CD4-positive, alpha-beta T cell treated with Interleukin-15 for 1 hour (primary cell): ENCODE results near the gene CELSR1.

Source experiments
- DNase-seq: peaks from one replicate; pipeline ENCODE4 v3.0.0-alpha.2; 2020

The CELSR1 gene

GRCh38 chr22:46575911-46576555 is 38.6 kb upstream of the CELSR1 start:
- no peak for DNase-seq

DNA sequence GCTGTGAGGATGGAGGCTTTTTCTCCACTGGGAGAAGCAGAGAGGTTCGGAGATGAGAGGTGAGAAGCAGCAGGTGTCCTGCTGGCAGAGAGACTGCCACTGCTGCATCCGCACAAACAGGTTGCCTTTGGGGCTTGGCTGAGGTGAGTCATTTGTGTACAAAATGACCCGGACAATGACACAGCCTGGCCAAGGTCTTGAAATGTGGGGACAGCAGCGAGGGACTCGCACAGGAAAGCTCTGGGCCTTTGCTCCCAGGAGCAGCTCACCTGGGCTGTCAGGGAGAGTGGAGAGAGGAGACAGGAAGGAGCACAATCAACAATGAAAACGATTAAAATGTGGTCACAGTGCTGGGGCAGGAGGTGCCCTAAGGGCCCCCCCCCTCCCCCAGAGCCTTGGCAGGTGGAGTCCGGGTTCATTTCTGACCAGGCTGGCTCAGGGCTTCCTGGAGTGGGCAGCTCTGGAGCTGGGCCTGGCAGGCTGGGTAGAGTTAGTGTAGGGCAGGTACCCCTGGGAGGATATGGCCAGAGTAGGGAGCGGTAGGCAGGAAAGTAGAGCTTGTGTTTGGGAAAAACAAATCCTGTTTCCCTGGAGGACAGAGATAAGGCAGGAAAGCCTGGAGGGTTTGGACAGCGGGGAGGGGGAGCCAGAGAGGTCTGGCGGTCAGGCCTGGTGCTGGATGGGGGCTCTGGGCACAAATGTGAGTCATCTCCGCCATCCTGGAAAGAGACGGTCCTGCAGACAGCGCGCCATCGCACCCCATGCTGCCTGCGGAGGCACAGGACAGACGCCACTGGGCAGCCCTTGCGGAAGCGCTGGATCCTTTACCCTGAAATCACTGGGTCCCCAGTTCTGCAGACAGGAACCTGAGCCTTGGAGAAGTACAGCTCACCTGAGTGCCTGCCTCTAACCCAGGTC is 37.8 kb upstream of the CELSR1 start:
- no peak for DNase-seq

DNA sequence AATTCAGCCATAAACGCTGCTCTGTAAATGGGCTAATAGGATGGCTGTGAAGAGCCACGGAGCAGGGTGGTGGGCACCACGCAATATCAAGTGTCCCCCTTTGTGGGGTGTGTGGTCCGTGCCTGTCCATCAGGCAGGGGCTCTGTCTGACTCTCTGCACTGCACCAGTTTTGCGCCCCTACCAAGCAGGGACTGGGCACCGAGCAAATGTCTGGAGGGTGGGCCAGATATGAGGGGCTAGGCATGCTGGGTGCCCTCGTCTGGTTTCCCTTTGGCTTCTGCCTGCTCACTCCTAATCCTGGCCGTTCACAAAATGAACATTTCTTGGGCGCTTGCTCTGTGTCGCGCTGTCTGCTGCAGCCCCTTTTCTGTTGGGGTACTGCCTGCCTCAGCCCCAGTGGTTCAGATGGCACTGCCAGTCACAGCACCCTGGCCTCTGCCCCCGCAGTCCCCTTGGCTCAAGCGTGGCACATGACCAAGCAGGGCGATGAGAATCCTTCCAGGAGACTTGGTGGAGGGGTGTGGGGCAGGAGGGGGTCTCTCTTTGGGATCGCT is 37.1 kb upstream of the CELSR1 start:
- DNase-seq = no peak

DNA sequence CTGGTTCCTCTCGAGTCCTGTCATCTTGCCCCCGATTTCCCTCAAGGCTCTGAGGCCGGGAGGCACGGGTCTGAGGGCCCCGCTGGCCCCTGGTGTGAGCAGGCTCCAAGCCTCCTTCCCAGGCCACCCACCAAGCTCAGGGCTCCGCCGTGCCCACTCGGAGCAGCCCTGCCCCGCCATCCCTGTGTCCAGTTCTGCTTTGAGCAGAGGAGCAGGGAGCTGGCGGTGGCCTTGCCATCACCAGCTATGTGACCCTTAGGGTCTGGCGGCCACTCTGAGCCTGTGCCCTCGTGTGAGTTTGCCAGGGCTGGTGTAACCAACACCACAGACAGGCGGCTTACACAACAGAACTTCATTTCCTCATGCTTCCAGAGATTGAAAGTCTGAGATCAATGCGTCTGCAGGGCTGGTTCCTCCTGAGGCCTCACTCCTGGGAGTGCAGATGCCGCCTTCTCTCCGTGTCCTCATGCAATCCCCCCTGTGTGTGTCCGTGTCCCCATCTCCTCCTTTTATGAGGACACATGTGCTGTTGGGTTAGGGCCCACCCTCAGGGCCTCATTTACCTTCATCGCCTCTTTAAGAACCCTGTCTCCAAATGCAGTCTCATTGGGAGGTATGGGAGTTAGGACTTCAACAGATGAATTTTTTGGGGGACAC is 36.5 kb upstream of the CELSR1 start:
- no peak for DNase-seq

DNA sequence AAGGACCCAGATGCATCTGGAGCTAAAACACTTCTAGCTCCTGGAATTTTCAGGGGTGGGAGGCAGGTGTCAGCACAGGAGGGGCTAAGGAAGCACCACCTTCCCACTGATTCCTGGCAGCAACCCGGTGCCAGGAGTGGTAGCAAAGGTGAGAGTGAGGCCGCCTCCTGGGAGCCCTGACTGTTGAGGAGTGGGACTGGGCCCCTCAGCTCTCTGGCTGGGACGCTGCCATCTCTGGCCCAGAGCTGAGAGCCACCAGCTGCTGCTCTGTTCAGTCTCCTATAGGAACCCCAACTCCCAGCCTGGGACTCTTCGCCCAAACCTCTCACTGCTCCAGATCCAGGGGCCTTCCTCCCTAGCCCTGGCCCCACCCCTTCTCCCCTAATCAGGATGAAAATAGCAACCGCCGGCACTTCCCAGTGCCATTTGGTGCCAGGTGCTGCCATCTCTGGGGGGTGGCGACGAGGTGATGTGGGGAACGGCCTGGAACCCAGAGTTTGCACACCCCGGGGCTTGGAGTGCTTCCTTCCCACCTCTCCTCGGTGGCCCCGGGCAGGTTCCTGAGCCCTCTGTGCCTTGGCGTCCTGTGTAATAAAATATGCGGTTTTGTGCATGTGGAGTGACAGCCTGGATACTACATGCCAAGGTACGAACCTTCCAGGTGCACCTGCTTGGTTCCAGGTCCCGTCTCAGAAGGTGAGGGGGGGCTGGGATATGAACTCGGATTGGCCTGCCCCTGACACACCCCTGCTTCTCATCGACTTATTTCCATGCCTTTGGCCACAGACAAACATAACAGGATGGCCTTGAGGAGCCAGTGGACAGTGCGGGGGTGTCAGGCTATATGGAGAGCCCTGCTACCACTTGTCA is 35.7 kb upstream of the CELSR1 start:
- DNase-seq = no peak

GRCh38 chr22:46571642-46572250 is 34.3 kb upstream of the CELSR1 start:
- no peak for DNase-seq

DNA sequence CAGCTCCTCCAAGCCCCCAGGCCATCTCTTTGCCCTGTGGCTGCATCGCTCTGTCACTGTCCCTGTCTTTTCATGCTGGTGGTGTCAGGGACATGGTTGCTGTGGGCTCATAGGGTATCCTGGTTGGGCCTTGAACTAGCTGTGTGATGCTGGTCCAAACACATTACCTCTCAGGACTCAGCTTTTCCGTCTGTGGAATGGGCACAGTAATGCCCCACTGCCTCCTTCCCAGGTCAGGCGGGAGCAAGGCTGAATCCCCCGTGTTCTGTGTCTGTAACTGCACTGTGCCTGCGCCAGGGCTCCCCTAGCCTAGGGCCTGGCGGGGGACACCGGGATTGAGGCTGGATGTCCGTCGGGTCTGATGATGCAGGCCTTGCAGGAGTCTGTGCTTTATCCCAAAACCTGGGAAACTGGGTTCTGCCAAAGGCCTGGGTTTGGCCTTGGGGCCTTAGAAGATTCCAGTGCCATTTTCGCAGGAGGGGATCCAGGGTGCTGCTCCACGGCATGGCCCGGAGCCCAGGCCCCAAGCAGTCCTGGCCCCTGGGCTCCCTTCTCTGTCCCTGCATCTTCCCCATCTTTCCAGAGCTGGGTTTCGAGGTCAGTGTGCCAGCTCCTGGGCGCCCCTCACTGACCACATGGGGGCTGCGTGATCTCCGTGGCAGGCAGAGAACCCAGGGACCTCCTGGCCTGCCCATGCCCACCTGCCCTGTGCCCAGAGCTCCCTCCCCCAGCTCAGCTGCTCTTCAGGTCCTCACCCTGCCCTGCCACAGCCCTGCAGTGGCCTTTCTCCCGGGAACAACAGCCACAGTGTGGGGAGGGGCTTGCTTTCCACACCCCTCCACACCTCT is 32.7 kb upstream of the CELSR1 start:
- DNase-seq = no peak

- no peak for DNase-seq
Observed at GRCh38 chr22:46569055-46569847, 31.8 kb upstream of the CELSR1 start.

GRCh38 chr22:46568102-46568809 is 30.8 kb upstream of the CELSR1 start:
- DNase-seq = no peak

DNA sequence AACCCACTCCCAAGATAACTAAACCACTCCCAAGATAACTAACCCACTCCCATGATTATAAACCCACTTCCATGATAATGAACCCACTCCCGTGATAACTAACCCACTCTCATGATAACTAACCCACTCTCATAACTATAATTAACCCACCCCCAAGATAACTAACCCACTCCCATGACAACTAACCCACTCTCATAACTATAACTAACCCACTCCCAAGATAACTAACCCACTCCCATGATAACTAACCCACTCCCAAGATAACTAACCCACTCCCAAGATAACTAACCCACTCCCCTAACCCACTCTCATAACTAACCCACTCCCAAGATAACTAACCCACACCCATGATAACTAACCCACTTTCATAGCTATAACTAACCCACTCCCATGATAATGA is 30.1 kb upstream of the CELSR1 start:
- no peak for DNase-seq

DNA sequence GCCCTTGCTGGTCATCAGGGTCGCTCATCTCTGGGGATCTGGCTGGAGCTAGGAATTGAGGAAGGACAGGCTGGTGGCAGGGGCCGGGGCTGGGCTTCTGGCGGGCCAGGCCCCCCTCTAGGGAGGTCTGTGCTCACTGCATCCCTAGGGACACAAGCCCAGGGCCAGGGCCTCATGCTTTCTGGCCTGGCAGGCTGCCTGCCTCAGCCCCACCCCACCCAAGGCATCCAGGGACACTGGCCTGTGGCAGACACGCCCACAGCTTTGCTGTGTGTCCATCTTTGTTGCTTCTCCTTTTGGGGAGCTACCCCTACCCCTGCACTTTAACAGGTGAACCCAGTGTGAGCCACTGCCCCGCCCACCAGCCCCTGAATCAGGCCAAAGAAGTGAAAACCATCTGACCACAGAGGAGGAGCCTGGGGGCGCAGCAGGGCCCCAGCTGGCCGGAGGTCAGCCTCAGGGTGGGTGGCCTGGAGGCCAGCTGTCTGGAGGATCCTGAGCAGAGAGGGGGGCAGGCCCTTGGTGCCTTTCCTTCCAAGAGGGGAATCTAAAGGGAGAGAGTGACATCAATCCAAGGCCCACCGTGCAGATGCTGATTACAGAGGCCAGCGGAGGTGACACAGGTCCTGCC is 26.8 kb upstream of the CELSR1 start:
- no peak for DNase-seq

- peak; percentile 74 for DNase-seq
Observed at GRCh38 chr22:46563381-46564083, 26.1 kb upstream of the CELSR1 start.

- no peak for DNase-seq
Observed at GRCh38 chr22:46561435-46561905, 24.1 kb upstream of the CELSR1 start.

- DNase-seq = no peak
Observed at GRCh38 chr22:46560696-46561295, 23.4 kb upstream of the CELSR1 start.

- no peak for DNase-seq
Observed at GRCh38 chr22:46557736-46558480, 20.5 kb upstream of the CELSR1 start.

DNA sequence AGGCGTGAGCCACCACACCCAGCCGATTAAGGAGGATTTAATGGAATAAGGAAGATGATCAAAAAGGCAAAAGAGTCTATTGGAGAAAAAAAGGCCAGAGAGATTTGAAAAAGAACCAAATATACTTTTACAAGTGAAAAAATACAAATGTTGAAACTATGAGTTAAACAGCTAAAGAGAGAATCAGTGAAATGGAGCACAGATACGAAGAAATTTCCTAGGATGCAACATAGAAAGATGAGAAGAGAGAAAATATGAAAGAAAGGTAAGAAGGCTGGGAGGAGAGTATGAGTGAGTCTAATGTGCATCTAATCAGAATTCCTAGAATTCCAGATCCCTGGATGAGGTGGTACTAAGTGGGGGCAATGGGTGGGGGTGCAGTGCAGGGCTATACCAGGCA is 19.4 kb upstream of the CELSR1 start:
- no peak for DNase-seq

GRCh38 chr22:46553189-46553588 is 15.8 kb upstream of the CELSR1 start:
- no peak for DNase-seq
